ENCODE results near the gene EYA3.

Gene EYA3

GRCh38 chr1:27960762-27961645 lies 127.4 kb downstream of the EYA3 start:
- no peaks in the 10 kb centered on the region for H3K36me3 ChIP-seq (ENCODE audit: insufficient read depth, low read length)
- no peaks in the 10 kb centered on the region for H3K4me1 ChIP-seq (ENCODE audit: insufficient read depth, low read length)
- no peaks in the 10 kb centered on the region for H3K27me3 ChIP-seq (ENCODE audit: insufficient read depth, low read length)
- no peaks in the 10 kb centered on the region for H3K9me3 ChIP-seq (ENCODE audit: low read length)
- no peak overlapping the region for H2AFZ ChIP-seq (ENCODE audit: low read depth, low read length)
- H3K4me3 ChIP-seq (ENCODE audit: low read length): no peak overlapping the region

- no peaks in the 10 kb centered on the region for H3K27me3 ChIP-seq (ENCODE audit: insufficient read depth, low read length)
- no peak within 1 kb of the TSS for H2AFZ ChIP-seq (ENCODE audit: low read depth, low read length)
- no peaks in the 10 kb centered on the region for H3K9me3 ChIP-seq (ENCODE audit: low read length)
- H3K4me3 ChIP-seq (ENCODE audit: low read length): no peak within 1 kb of the TSS
- H3K4me1 ChIP-seq (ENCODE audit: insufficient read depth, low read length): no peaks in the 10 kb centered on the region
- no peaks in the 10 kb centered on the region for H3K36me3 ChIP-seq (ENCODE audit: insufficient read depth, low read length)
Observed at GRCh38 chr1:27959792-27960603, 128.4 kb downstream of the EYA3 start, which contains the start of gene XKR8. TSS of gene XKR8 (plus strand) at chr1:27959973. CDS start at chr1:27960070, 97 bp downstream.

GRCh38 chr1:27958513-27958912 lies 129.9 kb downstream of the EYA3 start:
- no peaks in the 10 kb centered on the region for H3K4me1 ChIP-seq (ENCODE audit: insufficient read depth, low read length)

GRCh38 chr1:27957655-27958054 lies 130.8 kb downstream of the EYA3 start:
- Histone ChIP-seq H3K4me1 (ENCODE audit: insufficient read depth, low read length) (no peaks in the 10 kb centered on the region), H3K27me3 (ENCODE audit: insufficient read depth, low read length) (peaks cover 7% of the 10 kb centered on the region), H3K36me3 (ENCODE audit: insufficient read depth, low read length) (no peaks in the 10 kb centered on the region), H2AFZ (ENCODE audit: low read depth, low read length) (no peak overlapping the region), H3K9me3 (ENCODE audit: low read length) (no peaks in the 10 kb centered on the region), H3K4me3 (ENCODE audit: low read length) (no peak overlapping the region)

More at GRCh38 chr1:27958513-27958912, 129.9 kb downstream of the EYA3 start:
- Histone ChIP-seq H3K4me3 (ENCODE audit: low read length) (no peak overlapping the region), H3K27me3 (ENCODE audit: insufficient read depth, low read length) (peaks cover 4% of the 10 kb centered on the region), H2AFZ (ENCODE audit: low read depth, low read length) (no peak overlapping the region), H3K36me3 (ENCODE audit: insufficient read depth, low read length) (no peaks in the 10 kb centered on the region), H3K9me3 (ENCODE audit: low read length) (no peaks in the 10 kb centered on the region)

- H3K27me3 ChIP-seq (ENCODE audit: insufficient read depth, low read length): peaks cover 7% of the 10 kb centered on the region
- H3K9me3 ChIP-seq (ENCODE audit: low read length): no peaks in the 10 kb centered on the region
- no peak overlapping the region for H2AFZ ChIP-seq (ENCODE audit: low read depth, low read length)
- H3K4me3 ChIP-seq (ENCODE audit: low read length): no peak overlapping the region
- no peaks in the 10 kb centered on the region for H3K4me1 ChIP-seq (ENCODE audit: insufficient read depth, low read length)
- no peaks in the 10 kb centered on the region for H3K36me3 ChIP-seq (ENCODE audit: insufficient read depth, low read length)
Observed at GRCh38 chr1:27956761-27957160, 131.6 kb downstream of the EYA3 start.

GRCh38 chr1:27955076-27955475 lies 133.3 kb downstream of the EYA3 start:
- Histone ChIP-seq H3K9me3 (ENCODE audit: low read length) (no peaks in the 10 kb centered on the region), H3K4me1 (ENCODE audit: insufficient read depth, low read length) (no peaks in the 10 kb centered on the region), H3K4me3 (ENCODE audit: low read length) (no peak overlapping the region), H3K36me3 (ENCODE audit: insufficient read depth, low read length) (no peaks in the 10 kb centered on the region), H3K27me3 (ENCODE audit: insufficient read depth, low read length) (peaks cover 7% of the 10 kb centered on the region), H2AFZ (ENCODE audit: low read depth, low read length) (no peak overlapping the region)

- Histone ChIP-seq H3K4me1 (ENCODE audit: insufficient read depth, low read length) (no peaks in the 10 kb centered on the region), H3K4me3 (ENCODE audit: low read length) (no peak overlapping the region)
Observed at GRCh38 chr1:27954186-27954585, 134.2 kb downstream of the EYA3 start.

GRCh38 chr1:27952147-27952546 lies 136.3 kb downstream of the EYA3 start:
- Histone ChIP-seq H3K4me1 (ENCODE audit: insufficient read depth, low read length) (no peaks in the 10 kb centered on the region), H3K36me3 (ENCODE audit: insufficient read depth, low read length) (no peaks in the 10 kb centered on the region), H3K4me3 (ENCODE audit: low read length) (no peak overlapping the region), H2AFZ (ENCODE audit: low read depth, low read length) (no peak overlapping the region), H3K9me3 (ENCODE audit: low read length) (no peaks in the 10 kb centered on the region), H3K27me3 (ENCODE audit: insufficient read depth, low read length) (peaks cover 7% of the 10 kb centered on the region)

More at GRCh38 chr1:27954186-27954585, 134.2 kb downstream of the EYA3 start:
- Histone ChIP-seq H3K27me3 (ENCODE audit: insufficient read depth, low read length) (peaks cover 7% of the 10 kb centered on the region), H2AFZ (ENCODE audit: low read depth, low read length) (no peak overlapping the region), H3K36me3 (ENCODE audit: insufficient read depth, low read length) (no peaks in the 10 kb centered on the region), H3K9me3 (ENCODE audit: low read length) (no peaks in the 10 kb centered on the region)

- Histone ChIP-seq H3K27me3 (ENCODE audit: insufficient read depth, low read length) (peaks cover 7% of the 10 kb centered on the region), H3K4me3 (ENCODE audit: low read length) (no peak overlapping the region), H2AFZ (ENCODE audit: low read depth, low read length) (no peak overlapping the region), H3K36me3 (ENCODE audit: insufficient read depth, low read length) (no peaks in the 10 kb centered on the region), H3K9me3 (ENCODE audit: low read length) (no peaks in the 10 kb centered on the region), H3K4me1 (ENCODE audit: insufficient read depth, low read length) (no peaks in the 10 kb centered on the region)
Observed at GRCh38 chr1:27951396-27951795, 137.0 kb downstream of the EYA3 start.

- Histone ChIP-seq H2AFZ (ENCODE audit: low read depth, low read length) (no peak overlapping the region), H3K9me3 (ENCODE audit: low read length) (no peaks in the 10 kb centered on the region)
Observed at GRCh38 chr1:27949027-27949426, 139.4 kb downstream of the EYA3 start.

GRCh38 chr1:27945020-27945419 lies 143.4 kb downstream of the EYA3 start:
- H3K4me3 ChIP-seq (ENCODE audit: low read length): no peak overlapping the region
- no peaks in the 10 kb centered on the region for H3K9me3 ChIP-seq (ENCODE audit: low read length)
- H3K36me3 ChIP-seq (ENCODE audit: insufficient read depth, low read length): no peaks in the 10 kb centered on the region
- no peaks in the 10 kb centered on the region for H3K4me1 ChIP-seq (ENCODE audit: insufficient read depth, low read length)
- H3K27me3 ChIP-seq (ENCODE audit: insufficient read depth, low read length): peaks cover 3% of the 10 kb centered on the region
- no peak overlapping the region for H2AFZ ChIP-seq (ENCODE audit: low read depth, low read length)

More at GRCh38 chr1:27949027-27949426, 139.4 kb downstream of the EYA3 start:
- Histone ChIP-seq H3K4me1 (ENCODE audit: insufficient read depth, low read length) (no peaks in the 10 kb centered on the region), H3K27me3 (ENCODE audit: insufficient read depth, low read length) (peaks cover 10% of the 10 kb centered on the region), H3K4me3 (ENCODE audit: low read length) (no peak overlapping the region), H3K36me3 (ENCODE audit: insufficient read depth, low read length) (no peaks in the 10 kb centered on the region)

GRCh38 chr1:27941671-27942540 lies 146.5 kb downstream of the EYA3 start:
- H3K4me3 ChIP-seq (ENCODE audit: low read length): no peak overlapping the region
- no peaks in the 10 kb centered on the region for H3K36me3 ChIP-seq (ENCODE audit: insufficient read depth, low read length)
- no peaks in the 10 kb centered on the region for H3K9me3 ChIP-seq (ENCODE audit: low read length)
- H3K27me3 ChIP-seq (ENCODE audit: insufficient read depth, low read length): peaks cover 11% of the 10 kb centered on the region
- no peaks in the 10 kb centered on the region for H3K4me1 ChIP-seq (ENCODE audit: insufficient read depth, low read length)
- H2AFZ ChIP-seq (ENCODE audit: low read depth, low read length): no peak overlapping the region

Measured in neuron (in vitro differentiated cells).